Measurements from ENCODE around the gene NKX6-2. TPM values are rescaled to one million over a fixed set of nuclear protein-coding genes. Genes with fewer than 3 reads are reported as not detected.
"Not testable (repeated sequence)": the region's sequence is repeated elsewhere in the genome, so short reads cannot be mapped to it uniquely, and the experiment has no call there.

The NKX6-2 gene
- total and polyA plus RNA-seq, 4 donors: 0.06 to 0.11 TPM; not detected in 2

DNA sequence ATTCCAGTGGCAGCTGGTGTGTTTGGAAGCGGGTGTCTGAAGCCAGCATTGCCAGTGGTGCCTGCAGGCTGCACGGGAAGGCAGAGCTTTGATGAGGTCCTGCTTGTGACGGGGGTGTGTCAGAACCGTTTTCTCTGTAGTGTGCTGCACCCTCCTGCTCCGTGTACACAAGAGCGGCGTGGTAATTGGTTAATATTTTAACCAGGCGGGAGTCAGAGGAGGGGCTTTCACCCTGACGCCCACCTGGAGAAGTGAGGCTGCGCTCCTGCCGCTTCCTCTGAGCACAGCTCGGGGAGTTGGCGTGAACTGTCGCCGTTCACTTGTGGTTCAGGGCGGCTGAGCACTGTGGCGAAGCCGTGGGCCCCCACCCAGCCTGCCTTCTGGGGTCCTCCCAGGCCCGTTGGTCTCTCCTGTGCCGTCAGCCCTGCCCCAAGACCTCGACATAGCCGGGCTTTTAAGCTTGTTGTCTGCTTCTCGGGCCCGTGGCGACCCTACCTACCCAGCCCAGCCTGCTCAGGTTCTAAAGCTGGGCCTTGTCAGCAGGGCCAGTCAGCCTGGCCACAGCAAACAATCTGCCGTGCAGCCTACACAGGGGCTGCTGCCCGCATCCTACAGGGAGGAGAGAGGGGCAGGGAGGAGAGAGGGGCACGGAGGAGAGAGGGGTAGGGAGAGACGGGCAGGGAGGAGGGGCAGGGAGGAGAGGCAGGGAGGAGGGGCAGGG lies 11.6 kb downstream of the NKX6-2 start:
- DNase-seq (peak in 2 of 3 donors; percentile 20 to 40), ATAC-seq (ENCODE audit: insufficient read depth, low FRiP score) (no peak)
- no peak for TF ChIP-seq CTCF (IDR thresholded peaks at IDR 0.05; ENCODE audit: control extremely low read depth, extremely low read depth)
- peaks cover 0 to 35% (median under 1%) of the 10 kb centered on the region in 4 donors for H3K36me3 ChIP-seq (ENCODE audit: control insufficient read depth in 4 of 4, insufficient read depth in 4 of 4, low read length in 4 of 4)
- H3K9me3 ChIP-seq (ENCODE audit: control insufficient read depth in 4 of 4, insufficient read depth in 3 of 4, low read length in 3 of 4): peaks cover 0 to 6% (median 0%) of the 10 kb centered on the region in 4 donors
- no peak overlapping the region for H3K27ac ChIP-seq (ENCODE audit: low read depth in 1 of 2, low read length in 1 of 2)
- no peak overlapping the region for H3K4me3 ChIP-seq
- H3K9ac ChIP-seq (ENCODE audit: insufficient read depth in 1 of 2, low read length in 2 of 2): no peak overlapping the region
- H3K27me3 ChIP-seq (ENCODE audit: control insufficient read depth in 3 of 3, insufficient read depth in 3 of 3, low read length in 2 of 3): peaks cover 0 to 2% (median 0%) of the 10 kb centered on the region in 3 donors
- H3K4me1 ChIP-seq (ENCODE audit: control insufficient read depth in 5 of 5, insufficient read depth in 5 of 5, low read length in 5 of 5): no peaks in the 10 kb centered on the region
- 82 to 84% methylated on average over 29 of the region's 29 CpGs for WGBS, 2 donors

GRCh38 chr10:132772816-132773215 lies 13.1 kb downstream of the NKX6-2 start:
- not testable (repeated sequence) for DNase-seq; H3K27ac ChIP-seq (ENCODE audit: low read depth in 1 of 2, low read length in 1 of 2); ATAC-seq (ENCODE audit: insufficient read depth, low FRiP score); H3K9ac ChIP-seq (ENCODE audit: insufficient read depth in 1 of 2, low read length in 2 of 2); H3K27me3 ChIP-seq (ENCODE audit: control insufficient read depth in 3 of 3, insufficient read depth in 3 of 3, low read length in 2 of 3); H3K9me3 ChIP-seq (ENCODE audit: control insufficient read depth in 4 of 4, insufficient read depth in 3 of 4, low read length in 3 of 4); H3K4me1 ChIP-seq (ENCODE audit: control insufficient read depth in 5 of 5, insufficient read depth in 5 of 5, low read length in 5 of 5); H3K4me3 ChIP-seq
- WGBS, 2 donors: 93 to 100% methylated on average over 19 to 20 of the region's 25 CpGs
- peaks cover 0 to 39% (median 7%) of the 10 kb centered on the region in 4 donors for H3K36me3 ChIP-seq (ENCODE audit: control insufficient read depth in 4 of 4, insufficient read depth in 4 of 4, low read length in 4 of 4)

- no peak for TF ChIP-seq CTCF (IDR thresholded peaks at IDR 0.05; ENCODE audit: control extremely low read depth, extremely low read depth)
- Histone ChIP-seq H3K36me3 (ENCODE audit: control insufficient read depth in 4 of 4, insufficient read depth in 4 of 4, low read length in 4 of 4) (peaks cover 0 to 31% (median 11%) of the 10 kb centered on the region in 4 donors), H3K27me3 (ENCODE audit: control insufficient read depth in 3 of 3, insufficient read depth in 3 of 3, low read length in 2 of 3) (no peaks in the 10 kb centered on the region), H3K4me1 (ENCODE audit: control insufficient read depth in 5 of 5, insufficient read depth in 5 of 5, low read length in 5 of 5) (no peaks in the 10 kb centered on the region), H3K9ac (ENCODE audit: insufficient read depth in 1 of 2, low read length in 2 of 2) (no peak overlapping the region), H3K4me3 (no peak overlapping the region), H3K9me3 (ENCODE audit: control insufficient read depth in 4 of 4, insufficient read depth in 3 of 4, low read length in 3 of 4) (peaks cover 0 to 5% (median 0%) of the 10 kb centered on the region in 4 donors), H3K27ac (ENCODE audit: low read depth in 1 of 2, low read length in 1 of 2) (no peak overlapping the region)
- ATAC-seq (ENCODE audit: insufficient read depth, low FRiP score): no peak
- WGBS, 2 donors: 97% methylated on average over 45 of the region's 45 CpGs
- no peak for DNase-seq
These were observed 15.6 kb downstream of the NKX6-2 start for GRCh38 chr10:132770061-132771021.

All from lung (tissue), 12 donors.